Measurements from ENCODE around the gene CNNM1. TPM values are rescaled to one million over a fixed set of nuclear protein-coding genes. Genes with fewer than 3 reads are reported as not detected.

Gene CNNM1
- total RNA-seq, 1 experiment from 2014 or later: not detected

GRCh38 chr10:99421233-99421739 is 92.1 kb downstream of the CNNM1 start:
- no peak for DNase-seq
- H3K27ac Mint-ChIP-seq (ENCODE audit: unreplicated experiment): no peak overlapping the region
- H3K36me3 Mint-ChIP-seq (ENCODE audit: insufficient read depth, unreplicated experiment): peaks cover 51% of the 10 kb centered on the region
- no peaks in the 10 kb centered on the region for H3K36me3 ChIP-seq (ENCODE audit: control insufficient read depth, insufficient read depth, low read length)
- intact Hi-C loops (cut with micrococcal nuclease; ENCODE audit: unreplicated experiment): no loop called here
- POLR2A ChIA-PET: no interaction called here
- H3K9me3 Mint-ChIP-seq (ENCODE audit: unreplicated experiment): no peaks in the 10 kb centered on the region
- H3K27me3 ChIP-seq (replicated peaks; ENCODE audit: control insufficient read depth, insufficient read depth, low read length): no peaks in the 10 kb centered on the region
- H3K4me3 ChIP-seq (ENCODE audit: low read depth, low read length): no peak overlapping the region
- no TSS peak for BruUV-seq (replicated peaks)
- no peak overlapping the region for H3K4me3 Mint-ChIP-seq (ENCODE audit: unreplicated experiment)
- H3K9me3 ChIP-seq: no peaks in the 10 kb centered on the region
- H3K27me3 Mint-ChIP-seq (ENCODE audit: insufficient read depth, unreplicated experiment): no peaks in the 10 kb centered on the region
- H3K4me1 ChIP-seq: no peaks in the 10 kb centered on the region
- TF ChIP-seq, protein P1, sequence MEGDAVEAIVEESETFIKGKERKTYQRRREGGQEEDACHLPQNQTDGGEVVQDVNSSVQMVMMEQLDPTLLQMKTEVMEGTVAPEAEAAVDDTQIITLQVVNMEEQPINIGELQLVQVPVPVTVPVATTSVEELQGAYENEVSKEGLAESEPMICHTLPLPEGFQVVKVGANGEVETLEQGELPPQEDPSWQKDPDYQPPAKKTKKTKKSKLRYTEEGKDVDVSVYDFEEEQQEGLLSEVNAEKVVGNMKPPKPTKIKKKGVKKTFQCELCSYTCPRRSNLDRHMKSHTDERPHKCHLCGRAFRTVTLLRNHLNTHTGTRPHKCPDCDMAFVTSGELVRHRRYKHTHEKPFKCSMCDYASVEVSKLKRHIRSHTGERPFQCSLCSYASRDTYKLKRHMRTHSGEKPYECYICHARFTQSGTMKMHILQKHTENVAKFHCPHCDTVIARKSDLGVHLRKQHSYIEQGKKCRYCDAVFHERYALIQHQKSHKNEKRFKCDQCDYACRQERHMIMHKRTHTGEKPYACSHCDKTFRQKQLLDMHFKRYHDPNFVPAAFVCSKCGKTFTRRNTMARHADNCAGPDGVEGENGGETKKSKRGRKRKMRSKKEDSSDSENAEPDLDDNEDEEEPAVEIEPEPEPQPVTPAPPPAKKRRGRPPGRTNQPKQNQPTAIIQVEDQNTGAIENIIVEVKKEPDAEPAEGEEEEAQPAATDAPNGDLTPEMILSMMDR (IDR thresholded peaks at IDR 0.05; ENCODE audit: insufficient read depth in 1 of 2, low read depth in 1 of 2, low read length in 1 of 2, severe bottlenecking in 1 of 2, unreplicated experiment in 1 of 2): no peak
- CTCF ChIA-PET: no interaction called here
- peaks cover 6% of the 10 kb centered on the region for H3K4me1 Mint-ChIP-seq (ENCODE audit: low read depth, unreplicated experiment)

- H3K4me1 ChIP-seq: no peaks in the 10 kb centered on the region
- no peaks in the 10 kb centered on the region; the same call in 1 of the 2 replicates for H3K36me3 ChIP-seq (ENCODE audit: control insufficient read depth, insufficient read depth, low read length)
- Mint-ChIP-seq H3K27ac (ENCODE audit: unreplicated experiment) (no peak overlapping the region), H3K4me3 (ENCODE audit: unreplicated experiment) (no peak overlapping the region), H3K4me1 (ENCODE audit: low read depth, unreplicated experiment) (peaks cover 6% of the 10 kb centered on the region), H3K27me3 (ENCODE audit: insufficient read depth, unreplicated experiment) (no peaks in the 10 kb centered on the region), H3K9me3 (ENCODE audit: unreplicated experiment) (no peaks in the 10 kb centered on the region), H3K36me3 (ENCODE audit: insufficient read depth, unreplicated experiment) (peaks cover 48% of the 10 kb centered on the region)
- ChIA-PET CTCF (no interaction called here), POLR2A (no interaction called here)
- TF ChIP-seq, protein P1 (IDR thresholded peaks at IDR 0.05; ENCODE audit: insufficient read depth in 1 of 2, low read depth in 1 of 2, low read length in 1 of 2, severe bottlenecking in 1 of 2, unreplicated experiment in 1 of 2): no peak
- H3K4me3 ChIP-seq (ENCODE audit: low read depth, low read length): no peak overlapping the region
- BruUV-seq (replicated peaks): no TSS peak
- DNase-seq: no peak
- intact Hi-C loops (cut with micrococcal nuclease; ENCODE audit: unreplicated experiment): no loop called here
- no peaks in the 10 kb centered on the region for H3K27me3 ChIP-seq (replicated peaks; ENCODE audit: control insufficient read depth, insufficient read depth, low read length)
- H3K9me3 ChIP-seq: no peaks in the 10 kb centered on the region
Measured at GRCh38 chr10:99422529-99423096, 93.5 kb downstream of the CNNM1 start.

DNA sequence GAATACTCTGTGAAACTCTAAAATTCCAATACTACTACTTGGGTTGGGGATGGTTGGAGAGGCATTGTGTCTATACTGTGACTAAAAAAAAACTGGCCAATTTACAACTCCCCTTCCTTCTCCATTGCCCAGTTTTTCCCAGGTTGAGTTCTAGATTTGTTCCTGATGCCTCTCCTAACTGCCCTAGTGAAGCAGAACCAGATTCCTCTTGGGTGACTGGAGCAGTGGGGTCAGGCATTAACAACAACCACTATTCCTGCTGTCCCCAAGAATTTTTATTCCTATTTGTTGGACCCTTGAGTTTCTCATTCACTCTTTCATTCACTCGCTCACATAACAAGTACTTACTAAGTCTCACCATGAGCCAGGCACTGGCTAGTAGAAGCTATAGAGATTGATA is 95.5 kb downstream of the CNNM1 start:
- intact Hi-C loops (cut with micrococcal nuclease; ENCODE audit: unreplicated experiment): no loop called here
- TF ChIP-seq, protein P1 (IDR thresholded peaks at IDR 0.05; ENCODE audit: insufficient read depth in 1 of 2, low read depth in 1 of 2, low read length in 1 of 2, severe bottlenecking in 1 of 2, unreplicated experiment in 1 of 2): no peak
- POLR2A ChIA-PET: interaction anchor here (0.6 kb wide), 1 partner anchor 13 kb away, joined by 7 read pairs; no protein-coding TSS in a partner anchor
- Histone ChIP-seq H3K9me3 (no peaks in the 10 kb centered on the region), H3K4me1 (no peaks in the 10 kb centered on the region; the same call in 1 of the 2 replicates), H3K27me3 (replicated peaks; ENCODE audit: control insufficient read depth, insufficient read depth, low read length) (no peaks in the 10 kb centered on the region), H3K4me3 (ENCODE audit: low read depth, low read length) (no peak overlapping the region), H3K36me3 (ENCODE audit: control insufficient read depth, insufficient read depth, low read length) (no peaks in the 10 kb centered on the region; the same call in 1 of the 2 replicates)
- Mint-ChIP-seq H3K36me3 (ENCODE audit: insufficient read depth, unreplicated experiment) (peaks cover 37% of the 10 kb centered on the region), H3K9me3 (ENCODE audit: unreplicated experiment) (no peaks in the 10 kb centered on the region), H3K4me1 (ENCODE audit: low read depth, unreplicated experiment) (peaks cover 15% of the 10 kb centered on the region), H3K27ac (ENCODE audit: unreplicated experiment) (no peak overlapping the region), H3K4me3 (ENCODE audit: unreplicated experiment) (no peak overlapping the region), H3K27me3 (ENCODE audit: insufficient read depth, unreplicated experiment) (no peaks in the 10 kb centered on the region)
- CTCF ChIA-PET: no interaction called here
- DNase-seq: no peak
- no TSS peak for BruUV-seq (replicated peaks)
